Esophagus (tissue), 2 donors: Measurements from ENCODE around the gene PSMA7. TPM values are rescaled to one million over a fixed set of nuclear protein-coding genes. Genes with fewer than 3 reads are reported as not detected.
"Not testable (repeated sequence)": the region's sequence is repeated elsewhere in the genome, so short reads cannot be mapped to it uniquely, and the experiment has no call there.

Experiments
- H3K27ac ChIP-seq, 2 donors: one replicate each; pipeline ENCODE4 v1.5.1; 2013; ENCODE audit warnings: low read depth in 2 of 2, mild to moderate bottlenecking in 2 of 2, inconsistent platforms in 1 of 2, low read length in 1 of 2, moderate library complexity in 1 of 2
- H3K27me3 ChIP-seq, 2 donors: one replicate each; pipeline ENCODE4 v1.6.1; 2013; ENCODE audit warnings: low read length in 2 of 2, control low read depth in 1 of 2, mild to moderate bottlenecking in 1 of 2; ENCODE audit not compliant: insufficient read depth in 2 of 2, control insufficient read depth in 1 of 2
- H3K36me3 ChIP-seq, 2 donors: one replicate each; pipeline ENCODE4 v1.6.1; 2013; ENCODE audit warnings: low read length in 1 of 2; ENCODE audit not compliant: control insufficient read depth in 2 of 2, insufficient read depth in 2 of 2
- H3K4me1 ChIP-seq, 2 donors: one replicate each; pipeline ENCODE4 v1.6.1; 2013; ENCODE audit warnings: low read length in 1 of 2; ENCODE audit not compliant: control insufficient read depth in 2 of 2, insufficient read depth in 2 of 2
- H3K4me3 ChIP-seq, 2 donors: one replicate each; pipeline ENCODE4 v1.5.1; 2013; ENCODE audit warnings: low read length in 2 of 2, mild to moderate bottlenecking in 2 of 2, low read depth in 1 of 2, moderate library complexity in 1 of 2
- H3K9me3 ChIP-seq, 2 donors: one replicate each; pipeline ENCODE4 v1.6.1; 2013; ENCODE audit warnings: mild to moderate bottlenecking in 2 of 2, low read depth in 1 of 2, low read length in 1 of 2, moderate library complexity in 1 of 2; ENCODE audit not compliant: control insufficient read depth in 2 of 2, insufficient read depth in 1 of 2
- WGBS, 2 donors: extraction: QIAGEN DNeasy Blood & Tissue Kit; methylation state at CpG; one replicate each; pipeline ENCODE4 v1.1.7; 2013; 5-methylcytosine and 5-hydroxymethylcytosine counted together
- polyA plus RNA-seq, 2 donors: library from polyadenylated mRNA; stranded (reverse); fragments of 200-250 nt; gene quantifications; one replicate each; pipeline ENCODE4 v1.2.3, GENCODE V29; 2013
- donor health status: healthy with polysubstance abuse.
- donor health status: Bipolar disorder and iron deficiency.

Gene PSMA7
- polyA plus RNA-seq, 2 donors = 96.8 to 294 TPM

DNA sequence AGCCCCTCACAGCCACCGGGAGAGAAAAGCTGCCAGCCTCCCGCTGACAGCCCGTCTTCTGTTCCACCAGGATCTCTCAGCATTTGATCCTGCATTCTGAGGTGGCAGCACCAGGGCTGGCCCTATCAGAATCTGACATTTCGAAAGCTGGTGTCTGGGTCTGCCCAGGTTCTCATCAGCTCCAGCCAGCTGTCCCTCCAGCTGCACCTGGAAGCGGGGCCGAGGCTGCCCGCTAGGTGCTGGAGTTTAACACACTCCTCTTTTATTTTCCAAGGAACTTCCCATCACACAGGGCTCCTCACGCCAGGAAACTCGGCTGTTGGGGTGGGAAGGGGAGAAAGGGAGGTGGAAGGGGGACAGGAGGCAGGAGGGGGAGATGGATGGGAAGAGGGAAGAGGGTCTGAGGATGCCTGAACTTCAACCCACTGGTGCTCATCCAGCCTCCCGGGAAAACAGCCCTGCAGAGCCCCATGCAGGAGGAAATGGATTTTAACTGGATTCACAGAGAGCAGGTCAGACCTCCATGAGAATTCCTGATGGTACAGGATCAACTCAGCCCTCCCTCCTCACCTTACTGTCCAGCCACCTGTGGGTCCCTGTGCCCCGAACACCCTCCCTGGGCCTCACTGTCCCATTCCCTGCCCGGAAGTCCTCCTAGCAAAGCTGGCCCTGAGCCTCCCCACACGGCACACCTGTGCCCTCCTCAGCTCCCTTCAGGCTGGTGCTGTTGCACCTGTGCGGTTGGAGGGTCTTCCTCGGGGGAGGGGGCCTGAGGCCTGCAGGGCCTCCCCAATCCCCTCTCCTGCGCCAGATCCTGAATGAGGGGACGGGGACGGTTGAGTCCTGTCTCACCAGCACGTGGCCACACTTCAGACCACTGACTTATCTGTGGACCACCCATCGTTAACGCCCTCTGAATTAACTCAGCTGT, 24.8 kb downstream of the PSMA7 start:
- no peaks in the 10 kb centered on the region for H3K36me3 ChIP-seq
- H3K9me3 ChIP-seq = peaks cover 0 to 7% of the 10 kb centered on the region in 2 donors
- WGBS, 2 donors = 54 to 55% methylated on average over 20 to 21 of the region's 21 CpGs
- no peak overlapping the region for H3K27ac ChIP-seq
- H3K27me3 ChIP-seq = peaks cover 0 to 9% of the 10 kb centered on the region in 2 donors
- no peak overlapping the region for H3K4me3 ChIP-seq
- H3K4me1 ChIP-seq = peaks cover 3 to 4% of the 10 kb centered on the region in 2 donors

- WGBS, 2 donors = 32 to 43% methylated on average over 15 of the region's 15 CpGs
- H3K27me3 ChIP-seq = peaks cover 0 to 11% of the 10 kb centered on the region in 2 donors
- H3K36me3 ChIP-seq = no peaks in the 10 kb centered on the region
- H3K4me3 ChIP-seq = no peak overlapping the region
- H3K27ac ChIP-seq = no peak overlapping the region
- peaks cover 0 to 4% of the 10 kb centered on the region in 2 donors for H3K4me1 ChIP-seq
- peaks cover 2 to 14% of the 10 kb centered on the region in 2 donors for H3K9me3 ChIP-seq
Measured at GRCh38 chr20:62117658-62118057, 25.5 kb downstream of the PSMA7 start.

GRCh38 chr20:62117362-62117646, 25.9 kb downstream of the PSMA7 start:
- no peak overlapping the region for H3K4me3 ChIP-seq
- peaks cover 0 to 11% of the 10 kb centered on the region in 2 donors for H3K27me3 ChIP-seq

DNA sequence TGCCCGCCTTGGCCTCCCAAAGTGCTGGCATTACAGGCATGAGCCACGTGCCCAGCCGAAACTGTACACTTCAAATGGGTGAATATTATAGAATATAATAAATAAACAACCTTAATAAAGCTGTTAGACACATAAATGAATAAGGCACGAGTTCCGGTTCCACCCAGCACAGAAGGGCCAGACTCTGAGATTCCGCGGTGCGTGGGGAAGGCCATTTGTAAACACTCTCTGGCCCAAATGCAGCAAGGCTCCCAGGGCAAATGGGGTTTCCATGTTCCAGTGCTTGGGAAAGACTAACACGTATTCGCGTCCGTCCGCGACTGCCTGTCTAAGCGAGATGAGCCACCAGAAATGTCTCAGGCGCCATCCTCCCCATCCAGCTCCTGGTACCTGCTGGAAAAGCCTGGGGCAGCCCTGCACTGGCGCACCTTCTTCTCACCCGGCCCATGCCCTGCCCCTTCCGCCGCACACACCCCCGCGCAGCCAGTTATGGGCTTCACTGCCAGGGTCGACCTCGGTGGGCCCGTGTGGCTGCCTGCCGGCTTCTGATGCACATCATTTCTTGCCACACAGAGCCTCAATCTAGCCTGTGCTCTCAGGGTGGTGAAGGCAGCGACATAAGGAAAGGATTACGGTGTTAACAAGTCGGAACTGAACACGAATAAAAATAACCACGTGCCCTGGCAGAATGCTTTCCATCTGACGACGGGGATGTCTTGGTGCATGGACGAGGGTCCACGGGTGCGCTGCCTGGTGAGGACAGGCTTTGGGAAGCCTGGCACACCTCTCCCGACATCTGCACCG, 26.4 kb downstream of the PSMA7 start:
- no peak overlapping the region for H3K27ac ChIP-seq
- peaks cover 9 to 22% of the 10 kb centered on the region in 2 donors for H3K9me3 ChIP-seq
- peaks cover 0 to 11% of the 10 kb centered on the region in 2 donors for H3K27me3 ChIP-seq
- peaks cover 0 to 4% of the 10 kb centered on the region in 2 donors for H3K4me1 ChIP-seq
- H3K36me3 ChIP-seq = no peaks in the 10 kb centered on the region
- no peak overlapping the region for H3K4me3 ChIP-seq
- 79 to 84% methylated on average over 38 of the region's 38 CpGs for WGBS, 2 donors

More at GRCh38 chr20:62117362-62117646, 25.9 kb downstream of the PSMA7 start:
- no peaks in the 10 kb centered on the region for H3K36me3 ChIP-seq
- 39 to 61% methylated on average over 9 of the region's 9 CpGs for WGBS, 2 donors
- H3K9me3 ChIP-seq = peaks cover 4 to 17% of the 10 kb centered on the region in 2 donors
- H3K27ac ChIP-seq = no peak overlapping the region
- peaks cover 0 to 4% of the 10 kb centered on the region in 2 donors for H3K4me1 ChIP-seq

GRCh38 chr20:62115800-62116407, 27.3 kb downstream of the PSMA7 start:
- Histone ChIP-seq H3K27me3 (peaks cover 0 to 11% of the 10 kb centered on the region in 2 donors), H3K9me3 (peaks cover 9 to 22% of the 10 kb centered on the region in 2 donors)
- H3K36me3 ChIP-seq, H3K4me1 ChIP-seq, H3K4me3 ChIP-seq, H3K27ac ChIP-seq: not testable (repeated sequence)
- WGBS, 2 donors = 78 to 85% methylated on average over 7 of the region's 7 CpGs

DNA sequence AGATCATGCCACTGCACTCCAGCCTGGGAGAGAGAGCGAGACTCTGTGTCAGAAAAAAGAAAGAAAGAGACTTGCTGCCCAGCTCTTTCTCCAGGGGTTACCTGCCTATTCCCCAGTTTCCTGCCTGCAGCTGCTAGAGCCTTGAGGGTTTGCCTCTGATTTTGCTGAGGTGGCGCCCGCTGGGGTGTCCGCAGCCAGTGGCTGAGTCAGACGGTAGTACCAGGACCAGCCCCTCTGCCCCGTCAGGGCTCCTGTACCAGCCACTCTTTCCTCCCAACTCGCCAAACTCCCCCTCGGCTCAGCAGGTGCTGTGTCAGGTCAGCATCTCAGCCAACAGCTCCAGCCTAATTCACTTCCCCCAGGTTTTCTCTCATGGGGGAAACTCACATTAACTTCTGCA, 28.3 kb downstream of the PSMA7 start:
- Histone ChIP-seq H3K4me3 (no peak overlapping the region), H3K27ac (no peak overlapping the region), H3K4me1 (peaks cover 0 to 4% of the 10 kb centered on the region in 2 donors), H3K27me3 (peaks cover 0 to 11% of the 10 kb centered on the region in 2 donors), H3K9me3 (peaks cover 9 to 26% of the 10 kb centered on the region in 2 donors), H3K36me3 (no peaks in the 10 kb centered on the region)
- WGBS, 2 donors = 41 to 54% methylated on average over 8 of the region's 8 CpGs

DNA sequence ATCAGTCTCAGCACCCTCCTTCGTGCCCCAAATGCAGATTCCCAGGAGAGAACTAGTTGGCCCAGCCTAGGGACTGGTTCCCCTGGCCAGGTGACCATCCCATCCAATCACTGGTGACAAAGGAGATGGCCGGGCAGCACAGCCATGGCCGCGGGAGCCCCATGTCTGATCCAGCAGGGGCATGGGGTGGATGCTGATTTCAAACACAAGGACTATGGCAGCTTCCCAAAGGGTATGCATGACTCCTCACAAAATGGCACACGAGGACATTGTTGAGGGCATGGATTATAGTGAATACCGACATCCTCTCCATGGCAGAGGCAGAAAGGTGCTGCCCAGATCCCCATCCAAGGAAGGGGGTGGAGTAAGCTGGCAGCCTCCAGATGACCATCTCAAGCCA, 30.8 kb downstream of the PSMA7 start:
- H3K27ac ChIP-seq = no peak overlapping the region
- peaks cover 0 to 10% of the 10 kb centered on the region in 2 donors for H3K27me3 ChIP-seq
- H3K4me1 ChIP-seq = peaks cover 0 to 4% of the 10 kb centered on the region in 2 donors
- H3K36me3 ChIP-seq = no peaks in the 10 kb centered on the region
- peaks cover 17 to 34% of the 10 kb centered on the region in 2 donors for H3K9me3 ChIP-seq
- no peak overlapping the region for H3K4me3 ChIP-seq
- 89 to 91% methylated on average over 6 of the region's 6 CpGs for WGBS, 2 donors

DNA sequence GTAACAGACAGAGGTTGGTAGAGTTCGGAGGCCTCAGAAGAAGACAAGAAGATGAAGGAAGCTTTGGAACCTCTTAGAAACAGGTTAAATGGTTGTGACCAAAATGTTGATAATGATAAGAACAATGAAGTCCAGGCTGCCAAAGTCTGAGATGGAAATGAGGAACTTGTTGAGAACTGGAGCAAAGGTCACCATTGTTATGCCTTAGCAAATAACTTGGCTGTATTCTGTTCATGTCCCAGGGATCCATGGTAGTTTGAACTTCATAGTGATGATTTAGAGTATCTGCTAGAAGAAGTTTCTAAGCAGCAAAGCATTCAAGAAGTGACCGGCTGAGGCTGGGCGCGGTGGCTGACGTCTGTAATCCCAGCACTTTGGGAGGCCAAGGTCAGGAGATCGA, 32.0 kb downstream of the PSMA7 start:
- no peak overlapping the region for H3K27ac ChIP-seq
- H3K36me3 ChIP-seq = no peaks in the 10 kb centered on the region
- no peaks in the 10 kb centered on the region for H3K4me1 ChIP-seq
- peaks cover 20 to 46% of the 10 kb centered on the region in 2 donors for H3K9me3 ChIP-seq
- peaks cover 0 to 2% of the 10 kb centered on the region in 2 donors for H3K27me3 ChIP-seq
- 89 to 95% methylated on average over 6 of the region's 6 CpGs for WGBS, 2 donors
- H3K4me3 ChIP-seq = no peak overlapping the region

GRCh38 chr20:62105592-62105991, 37.6 kb downstream of the PSMA7 start:
- Histone ChIP-seq H3K4me1 (no peaks in the 10 kb centered on the region), H3K27me3 (peaks cover 0 to 2% of the 10 kb centered on the region in 2 donors), H3K9me3 (peaks cover 21 to 44% of the 10 kb centered on the region in 2 donors), H3K36me3 (no peaks in the 10 kb centered on the region), H3K4me3 (no peak overlapping the region), H3K27ac (no peak overlapping the region)
- 91 to 94% methylated on average over 5 of the region's 5 CpGs for WGBS, 2 donors
